Cardiac muscle cell (in vitro differentiated cells and primary cell): Measurements from ENCODE around the gene CISD3. TPM values are rescaled to one million over a fixed set of nuclear protein-coding genes. Genes with fewer than 3 reads are reported as not detected.

ENCODE experiments used
- DNase-seq, 2 donors: peaks; one replicate each; pipeline versions ENCODE4 v3.0.0 to v3.0.0-alpha.2; 2010 to 2017; ENCODE audit warnings: low read depth in 1 of 2, low spot score in 1 of 2
- H3K27ac ChIP-seq: fragments of 200-600 bp; sonication (generic); 2 replicates; pipeline ENCODE4 v1.5.1; 2016
- H3K27me3 ChIP-seq: fragments of 200-600 bp; sonication (generic); 2 replicates; pipeline ENCODE4 v1.6.0; 2016; ENCODE audit warnings: control low read depth
- H3K36me3 ChIP-seq: fragments of 200-600 bp; sonication (generic); 2 replicates; pipeline ENCODE4 v1.5.1; 2016; ENCODE audit warnings: control low read depth
- H3K4me1 ChIP-seq: fragments of 200-600 bp; sonication (generic); 2 replicates; pipeline ENCODE4 v1.8.1; 2017; ENCODE audit warnings: low read depth, mild to moderate bottlenecking, mixed run types
- H3K4me3 ChIP-seq: fragments of 200-600 bp; sonication (generic); 2 replicates; pipeline ENCODE4 v1.5.1; 2016; ENCODE audit warnings: mild to moderate bottlenecking
- H3K9me3 ChIP-seq: fragments of 200-600 bp; sonication (generic); 2 replicates; pipeline ENCODE4 v1.5.1; 2017; ENCODE audit warnings: low read depth, mild to moderate bottlenecking, control low read depth
- polyA plus RNA-seq: library from polyadenylated mRNA; unstranded; fragments of >200 nt; fragmentation: Nextera tagmentation; extraction: Ambion mirVana; gene quantifications from 2 replicates; pipeline ENCODE4 v1.2.1, GENCODE V29; 2016
- total RNA-seq: library from RNA; depleted of rRNA; stranded (reverse); fragments of >200 nt; gene quantifications from 2 replicates; pipeline ENCODE4 v1.2.3, GENCODE V29; 2016
- TF ChIP-seq, protein P1 (sequence below): IDR thresholded peaks from 2 replicates; pipeline ENCODE4 v1.5.1; 2012; ENCODE audit warnings: low read depth, mild to moderate bottlenecking, low read length

CISD3 gene
- total and polyA plus RNA-seq, 2 experiments from 2014 or later, result 4.9 to 29.7 TPM

GRCh38 chr17:38727736-38728135, 2.4 kb upstream of the CISD3 start:
- H3K27me3 ChIP-seq, result no peaks in the 10 kb centered on the region
- no peaks in the 10 kb centered on the region for H3K36me3 ChIP-seq
- no peaks in the 10 kb centered on the region for H3K9me3 ChIP-seq
- H3K27ac ChIP-seq, result no peak overlapping the region
- no peak overlapping the region for H3K4me3 ChIP-seq
- no peaks in the 10 kb centered on the region for H3K4me1 ChIP-seq
- DNase-seq, result no peak
- TF ChIP-seq, protein P1, sequence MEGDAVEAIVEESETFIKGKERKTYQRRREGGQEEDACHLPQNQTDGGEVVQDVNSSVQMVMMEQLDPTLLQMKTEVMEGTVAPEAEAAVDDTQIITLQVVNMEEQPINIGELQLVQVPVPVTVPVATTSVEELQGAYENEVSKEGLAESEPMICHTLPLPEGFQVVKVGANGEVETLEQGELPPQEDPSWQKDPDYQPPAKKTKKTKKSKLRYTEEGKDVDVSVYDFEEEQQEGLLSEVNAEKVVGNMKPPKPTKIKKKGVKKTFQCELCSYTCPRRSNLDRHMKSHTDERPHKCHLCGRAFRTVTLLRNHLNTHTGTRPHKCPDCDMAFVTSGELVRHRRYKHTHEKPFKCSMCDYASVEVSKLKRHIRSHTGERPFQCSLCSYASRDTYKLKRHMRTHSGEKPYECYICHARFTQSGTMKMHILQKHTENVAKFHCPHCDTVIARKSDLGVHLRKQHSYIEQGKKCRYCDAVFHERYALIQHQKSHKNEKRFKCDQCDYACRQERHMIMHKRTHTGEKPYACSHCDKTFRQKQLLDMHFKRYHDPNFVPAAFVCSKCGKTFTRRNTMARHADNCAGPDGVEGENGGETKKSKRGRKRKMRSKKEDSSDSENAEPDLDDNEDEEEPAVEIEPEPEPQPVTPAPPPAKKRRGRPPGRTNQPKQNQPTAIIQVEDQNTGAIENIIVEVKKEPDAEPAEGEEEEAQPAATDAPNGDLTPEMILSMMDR, result no peak

GRCh38 chr17:38728290-38728831, 1.8 kb upstream of the CISD3 start:
- TF ChIP-seq, protein P1, result no peak
- Histone ChIP-seq H3K27me3 (no peaks in the 10 kb centered on the region), H3K4me1 (no peaks in the 10 kb centered on the region), H3K36me3 (no peaks in the 10 kb centered on the region), H3K9me3 (no peaks in the 10 kb centered on the region), H3K4me3 (no peak overlapping the region), H3K27ac (no peak overlapping the region)
- DNase-seq, result no peak

- no peaks in the 10 kb centered on the region for H3K9me3 ChIP-seq
- TF ChIP-seq, protein P1, result no peak
- H3K4me1 ChIP-seq, result no peaks in the 10 kb centered on the region
- peak overlapping the region; percentile 34 for H3K4me3 ChIP-seq
- no peaks in the 10 kb centered on the region for H3K27me3 ChIP-seq
- no peak overlapping the region for H3K27ac ChIP-seq
- no peak for DNase-seq
- H3K36me3 ChIP-seq, result no peaks in the 10 kb centered on the region
Observed at GRCh38 chr17:38729368-38729885, 714 bp upstream of the CISD3 start.

DNA sequence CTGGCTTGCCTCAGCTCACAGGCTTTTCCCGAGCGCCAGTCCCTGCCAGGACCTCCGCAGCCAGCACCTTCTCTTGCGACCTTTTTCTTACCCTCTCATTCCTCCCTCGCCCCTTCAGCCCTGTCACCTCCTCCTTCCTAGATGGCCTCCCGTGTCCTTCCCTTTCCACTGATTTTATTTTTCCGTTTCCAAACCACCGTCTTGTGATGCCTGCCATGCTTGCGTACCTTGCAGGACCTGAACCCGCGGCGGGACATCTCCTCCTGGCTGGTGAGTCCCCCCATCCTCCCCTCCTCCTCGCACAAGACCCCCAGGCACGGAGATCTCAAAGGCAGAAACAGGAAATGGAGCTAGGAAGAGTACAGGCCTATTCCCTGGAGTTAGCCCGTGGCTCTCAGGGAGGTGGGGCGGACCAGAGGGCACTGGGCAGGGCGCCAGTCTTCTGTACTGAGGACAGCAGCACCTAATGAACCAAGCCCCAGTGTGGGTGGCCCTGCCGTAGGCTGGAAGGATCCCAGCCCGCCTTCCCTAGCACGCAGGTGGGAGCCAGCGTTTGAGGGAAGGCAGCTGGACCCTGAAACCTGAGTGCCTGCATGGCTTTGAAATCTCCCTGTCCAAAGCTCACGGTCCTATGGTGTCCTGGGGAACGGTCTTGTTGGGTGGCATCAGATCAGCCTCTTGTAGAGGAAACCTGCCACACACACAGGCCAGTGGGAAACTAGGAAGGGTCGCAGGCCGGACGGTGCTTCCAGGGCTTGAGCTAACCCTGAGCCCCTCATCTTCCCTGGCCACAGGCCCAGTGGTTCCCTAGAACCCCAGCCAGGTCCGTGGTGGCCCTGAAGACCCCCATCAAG, 612 bp downstream of the CISD3 start:
- Histone ChIP-seq H3K4me1 (no peaks in the 10 kb centered on the region), H3K27me3 (no peaks in the 10 kb centered on the region), H3K36me3 (no peaks in the 10 kb centered on the region), H3K9me3 (no peaks in the 10 kb centered on the region), H3K27ac (no peak overlapping the region), H3K4me3 (peak overlapping the region; percentile 35)
- DNase-seq, result peak; percentile 47 to 70
- TF ChIP-seq, protein P1, result no peak

DNA sequence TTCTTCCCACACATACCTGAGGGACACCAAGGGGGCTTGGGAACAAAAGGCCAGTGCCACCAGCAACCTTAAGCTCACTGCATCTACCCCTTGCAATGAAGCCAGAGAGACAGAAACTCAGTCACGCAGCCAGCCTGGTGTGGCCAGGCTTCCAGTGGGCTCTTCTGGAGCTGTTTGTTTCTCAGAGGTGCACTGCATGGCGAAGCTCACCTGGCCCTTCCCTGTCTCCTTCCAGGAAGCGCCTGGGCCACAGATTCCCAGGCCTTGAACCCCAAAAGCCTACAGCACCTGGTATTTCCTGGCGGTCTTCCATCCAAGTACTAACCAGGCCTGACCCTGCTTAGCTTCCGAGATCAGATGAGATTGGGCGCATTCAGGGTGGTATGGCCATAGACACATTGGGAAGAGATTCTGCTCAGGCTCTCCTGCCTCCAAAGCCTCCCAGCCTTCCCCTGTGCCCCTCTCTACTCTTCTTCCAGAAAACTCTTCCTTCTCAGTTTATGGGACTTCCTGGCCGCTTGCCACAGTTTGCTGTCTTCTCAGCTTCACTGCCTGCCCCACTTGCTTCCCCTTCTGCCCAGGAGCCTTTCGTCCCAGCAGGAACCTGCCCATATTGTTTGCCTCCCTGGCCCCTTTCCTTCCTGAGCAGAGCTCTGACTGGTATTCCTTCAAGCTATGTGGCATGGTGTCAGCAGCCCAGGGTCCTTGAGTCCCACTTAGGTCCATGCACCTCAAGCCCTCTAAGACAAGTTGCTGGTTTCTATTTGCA, 1.6 kb downstream of the CISD3 start:
- no peaks in the 10 kb centered on the region for H3K36me3 ChIP-seq
- H3K4me3 ChIP-seq, result no peak overlapping the region
- no peaks in the 10 kb centered on the region for H3K4me1 ChIP-seq
- no peak overlapping the region for H3K27ac ChIP-seq
- TF ChIP-seq, protein P1, result no peak
- H3K27me3 ChIP-seq, result no peaks in the 10 kb centered on the region
- DNase-seq, result no peak
- no peaks in the 10 kb centered on the region for H3K9me3 ChIP-seq
